Neutrophil (primary cell): ENCODE results near the gene USP13.
"Not testable (repeated sequence)": the region's sequence is repeated elsewhere in the genome, so short reads cannot be mapped to it uniquely, and the experiment has no call there.

Experiments
- H3K27ac ChIP-seq: fragments of 200-600 bp; sonication (generic); 2 replicates; pipeline ENCODE4 v1.5.1; 2016; ENCODE audit warnings: mild to moderate bottlenecking, moderate library complexity
- H3K27me3 ChIP-seq: fragments of 200-600 bp; sonication (generic); 2 replicates; pipeline ENCODE4 v1.6.0; 2016; ENCODE audit warnings: mild to moderate bottlenecking
- H3K36me3 ChIP-seq: fragments of 200-600 bp; sonication (generic); 2 replicates; pipeline ENCODE4 v1.5.1; 2017
- H3K4me1 ChIP-seq, 2 experiments: fragments of 200-600 bp in 1 of 2; sonication (generic) in 1 of 2; 1 replicate in 1 of 2; 2 replicates in 1 of 2; pipeline versions ENCODE4 v1.5.1 to v1.6.1; 2013 to 2016; ENCODE audit warnings: low read depth in 1 of 2, low read length in 1 of 2, mild to moderate bottlenecking in 1 of 2, moderate library complexity in 1 of 2; ENCODE audit not compliant: control insufficient read depth in 1 of 2, insufficient read depth in 1 of 2
- H3K4me3 ChIP-seq, 2 experiments: fragments of 200-600 bp in 1 of 2; sonication (generic) in 1 of 2; 1 replicate in 1 of 2; 2 replicates in 1 of 2; pipeline ENCODE4 v1.5.1; 2013 to 2016; ENCODE audit warnings: low read depth in 1 of 2, low read length in 1 of 2, mild to moderate bottlenecking in 1 of 2, moderate library complexity in 1 of 2
- H3K9me3 ChIP-seq: fragments of 200-600 bp; sonication (generic); 2 replicates; pipeline ENCODE4 v1.5.1; 2016
- CTCF ChIP-seq: fragments of 200-600 bp; sonication (generic); IDR thresholded peaks from 2 replicates; pipeline ENCODE4 v1.5.1; 2016; ENCODE audit warnings: antibody characterized with exemption

The USP13 gene

GRCh38 chr3:179681492-179682263 lies 28.8 kb downstream of the USP13 start:
- H3K9me3 ChIP-seq: no peaks in the 10 kb centered on the region
- TF ChIP-seq CTCF: no peak
- no peaks in the 10 kb centered on the region for H3K36me3 ChIP-seq
- H3K27me3 ChIP-seq: no peaks in the 10 kb centered on the region
- H3K27ac ChIP-seq: no peak overlapping the region
- no peak overlapping the region for H3K4me3 ChIP-seq
- H3K4me1 ChIP-seq: no peaks in the 10 kb centered on the region

- Histone ChIP-seq H3K27me3 (no peaks in the 10 kb centered on the region), H3K27ac (no peak overlapping the region), H3K9me3 (no peaks in the 10 kb centered on the region), H3K4me3 (no peak overlapping the region), H3K4me1 (no peaks in the 10 kb centered on the region), H3K36me3 (no peaks in the 10 kb centered on the region)
- TF ChIP-seq CTCF: no peak
Measured at GRCh38 chr3:179682426-179683080, 29.7 kb downstream of the USP13 start.

- not testable (repeated sequence) for H3K27ac ChIP-seq, H3K9me3 ChIP-seq, H3K27me3 ChIP-seq, H3K36me3 ChIP-seq, H3K4me1 ChIP-seq, H3K4me3 ChIP-seq
Measured at GRCh38 chr3:179683286-179683685, 30.4 kb downstream of the USP13 start.

GRCh38 chr3:179687967-179688535 lies 35.2 kb downstream of the USP13 start:
- no peaks in the 10 kb centered on the region for H3K27me3 ChIP-seq
- H3K9me3 ChIP-seq: no peaks in the 10 kb centered on the region
- H3K36me3 ChIP-seq: no peaks in the 10 kb centered on the region
- TF ChIP-seq CTCF: no peak
- no peaks in the 10 kb centered on the region for H3K4me1 ChIP-seq
- H3K4me3 ChIP-seq: no peak overlapping the region
- H3K27ac ChIP-seq: no peak overlapping the region

GRCh38 chr3:179688850-179689249 lies 36.0 kb downstream of the USP13 start:
- Histone ChIP-seq H3K9me3 (no peaks in the 10 kb centered on the region), H3K27me3 (no peaks in the 10 kb centered on the region), H3K4me1 (no peaks in the 10 kb centered on the region), H3K4me3 (no peak overlapping the region), H3K27ac (no peak overlapping the region), H3K36me3 (no peaks in the 10 kb centered on the region)
- TF ChIP-seq CTCF: no peak

- Histone ChIP-seq H3K4me1 (peaks cover 4 to 5% of the 10 kb centered on the region in 2 experiments), H3K27me3 (peaks cover 14% of the 10 kb centered on the region), H3K9me3 (no peaks in the 10 kb centered on the region), H3K36me3 (no peaks in the 10 kb centered on the region), H3K27ac (no peak overlapping the region), H3K4me3 (no peak overlapping the region)
- TF ChIP-seq CTCF: no peak
Measured at GRCh38 chr3:179694731-179695130, 41.9 kb downstream of the USP13 start.
